Prostate gland (tissue), 2 donors: ENCODE results near the gene PIK3CD.

Experiments
- CTCF ChIP-seq, 4 experiments: fragments of 200-600 bp in 2 of 4; fragments of 450-650 bp in 2 of 4; sonication (generic) in 2 of 4; IDR thresholded peaks; 1 replicate in 3 of 4; 2 replicates in 1 of 4; pipeline ENCODE4 v1.5.1; 2016 to 2019; ENCODE audit warnings: antibody characterized with exemption in 4 of 4, mild to moderate bottlenecking in 2 of 4, moderate library complexity in 2 of 4
- POLR2A ChIP-seq: fragments of 450-650 bp; IDR thresholded peaks from one replicate; pipeline ENCODE4 v1.6.1; 2016; ENCODE audit warnings: antibody characterized with exemption, mild to moderate bottlenecking
- POLR2AphosphoS5 ChIP-seq: sonication (generic); formaldehyde crosslinking; IDR thresholded peaks from one replicate; pipeline ENCODE4 v1.6.1; 2017; ENCODE audit warnings: antibody characterized with exemption

GRCh38 chr1:9717193-9718005, 65.9 kb downstream of the PIK3CD start:
- TF ChIP-seq POLR2A (no peak), CTCF (IDR thresholded peaks at IDR 0.05) (no peak), POLR2AphosphoS5 (no peak)
